H1 (cell line): ENCODE results near the gene CLEC12A. TPM values are rescaled to one million over a fixed set of nuclear protein-coding genes. Genes with fewer than 3 reads are reported as not detected.

Experiments
- CTCF ChIA-PET: fragments of 300-600 bp; sonication (Branson Sonifier 250); formaldehyde crosslinking; loops from one replicate; lab custom pipeline; 2021; ENCODE audit not compliant: partially characterized antibody; lab: Charles Lee
- POLR2A ChIA-PET: fragments of 300-600 bp; sonication (Branson Sonifier 250); formaldehyde crosslinking; loops from one replicate; lab custom pipeline; 2021; ENCODE audit warnings: inconsistent platforms; ENCODE audit not compliant: partially characterized antibody; lab: Charles Lee
- DNase-seq, 2 experiments: peaks; one replicate each; pipeline versions ENCODE4 v3.0.0 to v3.0.0-alpha.2; 2010 to 2022; ENCODE audit warnings: low spot score in 2 of 2, low read depth in 1 of 2, mixed read lengths in 1 of 2
- FAIRE-seq: peaks from 2 replicates; lab custom pipeline; 2011; peaks lifted over from hg19 to GRCh38; lab: Jason Lieb, UNC
- H2AFZ ChIP-seq: 2 replicates; pipeline ENCODE4 v1.8.1; 2012; ENCODE audit warnings: low read length, inconsistent platforms
- H2AK5ac ChIP-seq: 2 replicates; pipeline ENCODE4 v1.6.1; 2013; ENCODE audit warnings: low read depth, low read length
- H2BK120ac ChIP-seq: replicated peaks from 2 replicates; pipeline ENCODE3; 2013; ENCODE audit warnings: low read depth, low read length, inconsistent platforms
- H2BK12ac ChIP-seq: 2 replicates; pipeline ENCODE4 v1.6.1; 2013; ENCODE audit warnings: low read depth, low read length
- H2BK15ac ChIP-seq: 2 replicates; pipeline ENCODE4 v1.6.1; 2013; ENCODE audit warnings: low read length
- H2BK20ac ChIP-seq: 2 replicates; pipeline ENCODE4 v1.6.1; 2013; ENCODE audit warnings: low read length
- H2BK5ac ChIP-seq: 2 replicates; pipeline ENCODE4 v1.6.1; 2013; ENCODE audit warnings: low read depth, low read length
- H3K14ac ChIP-seq: 2 replicates; pipeline ENCODE4 v1.6.1; 2013; ENCODE audit warnings: inconsistent platforms; ENCODE audit not compliant: insufficient read length
- H3K18ac ChIP-seq: 2 replicates; pipeline ENCODE4 v1.6.1; 2013; ENCODE audit warnings: low read length; ENCODE audit errors: extremely low read depth
- H3K23ac ChIP-seq: 2 replicates; pipeline ENCODE4 v1.6.1; 2013; ENCODE audit warnings: inconsistent platforms; ENCODE audit not compliant: insufficient read length
- H3K23me2 ChIP-seq: 2 replicates; pipeline ENCODE4 v1.6.1; 2013; ENCODE audit warnings: low read depth, low read length
- H3K27ac ChIP-seq: 2 replicates; pipeline ENCODE4 v1.6.1; 2011; ENCODE audit warnings: low read depth, low read length, inconsistent platforms
- H3K27me3 ChIP-seq, 4 experiments: replicated peaks in 1 of 4; 1 replicate in 1 of 4; 2 replicates in 3 of 4; pipeline versions ENCODE4 v1.6.1 to v1.8.1; 2011 to 2013; ENCODE audit warnings: low read length in 3 of 4, mild to moderate bottlenecking in 3 of 4, inconsistent platforms in 2 of 4, mixed read lengths in 2 of 4, moderate library complexity in 1 of 4; ENCODE audit not compliant: control insufficient read depth in 3 of 4, insufficient read depth in 3 of 4; ENCODE audit errors: extremely low read depth in 1 of 4
- H3K36me3 ChIP-seq, 4 experiments: 2 replicates each; pipeline versions ENCODE4 v1.6.1 to v1.8.1; 2011 to 2013; ENCODE audit warnings: mild to moderate bottlenecking in 4 of 4, low read length in 3 of 4, moderate library complexity in 2 of 4, control low read depth in 1 of 4, inconsistent platforms in 1 of 4; ENCODE audit not compliant: insufficient read depth in 4 of 4, control insufficient read depth in 2 of 4
- H3K4ac ChIP-seq: replicated peaks from 2 replicates; pipeline ENCODE3; 2013; ENCODE audit warnings: low read length, low read depth, mixed read lengths, inconsistent platforms; ENCODE audit not compliant: insufficient read length
- H3K4me1 ChIP-seq, 4 experiments: replicated peaks in 1 of 4; 1 replicate in 1 of 4; 2 replicates in 3 of 4; pipeline versions ENCODE4 v1.6.1 to v1.8.1; 2011 to 2013; ENCODE audit warnings: low read length in 3 of 4, inconsistent platforms in 2 of 4, mixed read lengths in 1 of 4; ENCODE audit not compliant: insufficient read depth in 4 of 4, control insufficient read depth in 3 of 4
- H3K4me2 ChIP-seq, 2 experiments: 2 replicates each; pipeline versions ENCODE4 v1.6.1 to v1.8.1; 2011 to 2013; ENCODE audit warnings: low read depth in 2 of 2, low read length in 2 of 2, control low read depth in 1 of 2, inconsistent platforms in 1 of 2, mild to moderate bottlenecking in 1 of 2; ENCODE audit not compliant: insufficient read depth in 1 of 2
- H3K4me3 ChIP-seq, 4 experiments: fragments of 200-600, 300-600 bp in 1 of 4; sonication (generic), shearing (Covaris generic), sonication (Bioruptor Twin) in 1 of 4; 2 replicates each; pipeline versions ENCODE4 v1.5.1 to v1.8.1; 2011 to 2016; ENCODE audit warnings: low read length in 4 of 4, low read depth in 3 of 4, control low read depth in 2 of 4, inconsistent platforms in 2 of 4, mild to moderate bottlenecking in 2 of 4, mixed read lengths in 1 of 4, moderate library complexity in 1 of 4; ENCODE audit not compliant: insufficient read depth in 2 of 4; ENCODE audit errors: extremely low read depth in 1 of 4
- H3K56ac ChIP-seq: replicated peaks from 2 replicates; pipeline ENCODE3; 2013; ENCODE audit warnings: low read depth, mild to moderate bottlenecking, mixed read lengths, low read length, inconsistent platforms; ENCODE audit not compliant: insufficient read length
- H3K79me1 ChIP-seq: 2 replicates; pipeline ENCODE4 v1.6.1; 2013; ENCODE audit warnings: low read depth, low read length, control low read depth
- H3K79me2 ChIP-seq, 2 experiments: 2 replicates each; pipeline versions ENCODE4 v1.6.1 to v1.8.1; 2012 to 2013; ENCODE audit warnings: low read length in 2 of 2, mild to moderate bottlenecking in 2 of 2, inconsistent platforms in 1 of 2; ENCODE audit not compliant: insufficient read depth in 2 of 2, control insufficient read depth in 1 of 2
- H3K9ac ChIP-seq, 4 experiments: replicated peaks in 1 of 4; 1 replicate in 1 of 4; 2 replicates in 3 of 4; pipeline versions ENCODE4 v1.6.1 to v1.8.1; 2011 to 2013; ENCODE audit warnings: low read depth in 3 of 4, low read length in 3 of 4, control low read depth in 2 of 4, mild to moderate bottlenecking in 2 of 4, moderate library complexity in 2 of 4, inconsistent platforms in 1 of 4; ENCODE audit errors: extremely low read depth in 1 of 4
- H3K9me3 ChIP-seq, 2 experiments: 2 replicates each; pipeline versions ENCODE4 v1.6.1 to v1.8.1; 2012 to 2013; ENCODE audit warnings: mild to moderate bottlenecking in 2 of 2, moderate library complexity in 2 of 2, control low read depth in 1 of 2, inconsistent platforms in 1 of 2, low read depth in 1 of 2, low read length in 1 of 2, mixed read lengths in 1 of 2; ENCODE audit not compliant: insufficient read depth in 2 of 2
- H4K20me1 ChIP-seq, 2 experiments: replicated peaks in 1 of 2; 2 replicates each; pipeline versions ENCODE3 to v1.8.1; 2011 to 2013; ENCODE audit warnings: inconsistent platforms in 2 of 2, low read length in 2 of 2, mild to moderate bottlenecking in 1 of 2; ENCODE audit not compliant: insufficient read depth in 2 of 2, control insufficient read depth in 1 of 2
- H4K5ac ChIP-seq: 2 replicates; pipeline ENCODE4 v1.6.1; 2013; ENCODE audit warnings: low read length, low read depth, mixed read lengths, inconsistent platforms; ENCODE audit not compliant: insufficient read length
- H4K8ac ChIP-seq: 2 replicates; pipeline ENCODE4 v1.8.0; 2013; ENCODE audit warnings: mild to moderate bottlenecking, moderate library complexity, low read length, inconsistent platforms; ENCODE audit not compliant: insufficient read depth; ENCODE audit errors: extremely low read depth
- H4K91ac ChIP-seq: replicated peaks from 2 replicates; pipeline ENCODE3; 2013; ENCODE audit warnings: low read length, mixed read lengths, inconsistent platforms; ENCODE audit not compliant: insufficient read length
- CBX5 ChIP-seq: fragments of 300-800, 300-1000 bp; sonication (generic); IDR thresholded peaks from 2 replicates; pipeline ENCODE4 v1.7.1; 2016; ENCODE audit warnings: antibody characterized with exemption, low read length, low read depth
- CHD1 ChIP-seq: IDR thresholded peaks from 2 replicates; pipeline ENCODE4 v1.6.1; 2012; ENCODE audit warnings: low read depth, low read length, improper control_type of control experiment
- JUN ChIP-seq: IDR thresholded peaks from 2 replicates; pipeline ENCODE4 v1.6.1; 2011; ENCODE audit warnings: low read depth, mild to moderate bottlenecking, improper control_type of control experiment, low read length
- PHF8 ChIP-seq: fragments of 200-600 bp; sonication (generic); conservative IDR thresholded peaks from 2 replicates; pipeline ENCODE4 v1.7.1; 2012; ENCODE audit warnings: low read depth, mild to moderate bottlenecking, inconsistent platforms, low read length, moderate library complexity
- SIRT6 ChIP-seq: IDR thresholded peaks from one replicate; pipeline ENCODE4 v1.7.1; 2012; ENCODE audit warnings: low read length, inconsistent platforms
- SIX5 ChIP-seq: IDR thresholded peaks from 2 replicates; pipeline ENCODE4 v1.6.1; 2011; ENCODE audit warnings: mild to moderate bottlenecking, low read depth, low read length
- TBP ChIP-seq: IDR thresholded peaks from 2 replicates; pipeline ENCODE4 v1.6.1; 2011; ENCODE audit warnings: low read depth, low read length, improper control_type of control experiment
- YY1 ChIP-seq: IDR thresholded peaks from 2 replicates; pipeline ENCODE4 v1.6.1; 2011; ENCODE audit warnings: low read depth, mild to moderate bottlenecking, low read length
- WGBS, 2 experiments: shearing (Covaris generic) in 1 of 2; methylation state at CpG; one replicate each; pipeline versions ENCODE4 v1.1.6 to v1.1.7; 2013 to 2015; ENCODE audit warnings: low lambda C conversion rate in 2 of 2, mixed read lengths in 2 of 2, inconsistent platforms in 1 of 2, low coverage in 1 of 2, missing lambda C conversion rate in 1 of 2; ENCODE audit not compliant: insufficient replicate concordance in 2 of 2, insufficient coverage in 1 of 2, insufficient read length in 1 of 2; ENCODE audit errors: extremely low coverage in 1 of 2, missing lambda C conversion rate in 1 of 2; 5-methylcytosine and 5-hydroxymethylcytosine counted together
- polyA plus RNA-seq, 7 experiments: library from polyadenylated mRNA; depleted of rRNA in 3 of 7; stranded (reverse) in 5 of 7; unstranded in 2 of 7; fragments of >200 nt in 5 of 7; fragments of 200-250 nt in 2 of 7; gene quantifications; 1 replicate in 5 of 7; 2 replicates in 1 of 7; 4 replicates in 1 of 7; pipeline versions ENCODE4 v1.2.1 to v1.2.3, GENCODE V29; 2011 to 2013; ENCODE audit warnings: missing spikeins in 2 of 7, mixed read lengths in 2 of 7
- total RNA-seq: library from RNA; stranded (reverse); fragmentation: NEBNext Ultra II Directional; extraction: Animal tissue kit (Norgen Biotek cat#: 25700); gene quantifications from 2 replicates; pipeline ENCODE4 v1.2.1, GENCODE V29; 2021

CLEC12A gene
- total and polyA plus RNA-seq, 2 of the 8 experiments (the other 6 are each of a cell fraction or from before 2014, with no cell fraction given) = not detected

DNA sequence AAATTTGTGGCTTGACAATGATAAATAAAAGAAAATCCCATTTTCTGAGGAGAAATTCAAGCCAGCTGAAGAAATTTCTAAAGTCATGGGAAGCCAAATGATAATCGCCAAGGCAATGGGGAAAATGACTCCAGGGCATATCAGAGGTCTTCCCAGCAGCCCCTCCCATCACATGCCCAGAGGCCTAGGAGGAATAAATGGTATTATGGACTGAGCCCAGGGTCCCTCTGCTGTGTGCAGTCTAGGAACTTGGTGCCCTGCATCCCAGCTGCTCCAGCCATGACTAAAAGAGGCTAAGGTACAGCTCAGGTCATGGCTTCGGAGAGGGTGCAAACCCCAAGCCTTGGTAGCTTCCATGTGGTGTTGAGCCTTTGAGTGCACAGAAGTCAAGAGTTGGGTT, 4.4 kb downstream of the CLEC12A start:
- no peak overlapping the region for H2AFZ ChIP-seq
- no peak for TF ChIP-seq YY1
- no peak for TF ChIP-seq JUN
- TF ChIP-seq TBP = no peak
- no peak for TF ChIP-seq CHD1
- TF ChIP-seq SIRT6 = no peak
- TF ChIP-seq PHF8 = no peak
- no peak for TF ChIP-seq CBX5
- no peak for TF ChIP-seq SIX5
- H3K9ac ChIP-seq = no peak overlapping the region
- H3K14ac ChIP-seq = no peak overlapping the region
- H4K8ac ChIP-seq = no peak overlapping the region
- H3K18ac ChIP-seq = no peak overlapping the region
- no peak overlapping the region for H4K5ac ChIP-seq
- FAIRE-seq (no peak), DNase-seq (no peak)
- no peaks in the 10 kb centered on the region for H3K79me2 ChIP-seq
- H3K56ac ChIP-seq = no peak overlapping the region
- H3K36me3 ChIP-seq = no peaks in the 10 kb centered on the region
- no peak overlapping the region for H4K91ac ChIP-seq
- WGBS, 2 experiments = 93% methylated on average over 2 of the region's 2 CpGs; no CpG with 5 or more reads in 1 of the 2 experiments
- no peaks in the 10 kb centered on the region for H4K20me1 ChIP-seq
- H3K4me1 ChIP-seq = no peaks in the 10 kb centered on the region
- no peaks in the 10 kb centered on the region for H3K27me3 ChIP-seq
- peaks cover 9 to 10% of the 10 kb centered on the region in 2 experiments for H3K9me3 ChIP-seq
- no peak overlapping the region for H3K4ac ChIP-seq
- ChIA-PET CTCF (no interaction called here), POLR2A (no interaction called here)
- H2BK20ac ChIP-seq = no peak overlapping the region
- no peak overlapping the region for H3K27ac ChIP-seq
- no peak overlapping the region for H2BK120ac ChIP-seq
- H2BK5ac ChIP-seq = no peak overlapping the region
- no peak overlapping the region for H3K4me3 ChIP-seq
- H3K79me1 ChIP-seq = no peaks in the 10 kb centered on the region
- H3K4me2 ChIP-seq = no peak overlapping the region
- no peak overlapping the region for H3K23ac ChIP-seq
- no peak overlapping the region for H2BK12ac ChIP-seq
- H3K23me2 ChIP-seq = no peaks in the 10 kb centered on the region
- H2BK15ac ChIP-seq = no peak overlapping the region
- H2AK5ac ChIP-seq = no peak overlapping the region
